ENCODE measurements around the gene EPB41L4B. TPM values are rescaled to one million over a fixed set of nuclear protein-coding genes. Genes with fewer than 3 reads are reported as not detected.

EPB41L4B gene
- total and polyA plus RNA-seq, 2 of the 13 experiments (the other 11 are each of a cell fraction or from before 2014, with no cell fraction given): 17.6 to 22.1 TPM

DNA sequence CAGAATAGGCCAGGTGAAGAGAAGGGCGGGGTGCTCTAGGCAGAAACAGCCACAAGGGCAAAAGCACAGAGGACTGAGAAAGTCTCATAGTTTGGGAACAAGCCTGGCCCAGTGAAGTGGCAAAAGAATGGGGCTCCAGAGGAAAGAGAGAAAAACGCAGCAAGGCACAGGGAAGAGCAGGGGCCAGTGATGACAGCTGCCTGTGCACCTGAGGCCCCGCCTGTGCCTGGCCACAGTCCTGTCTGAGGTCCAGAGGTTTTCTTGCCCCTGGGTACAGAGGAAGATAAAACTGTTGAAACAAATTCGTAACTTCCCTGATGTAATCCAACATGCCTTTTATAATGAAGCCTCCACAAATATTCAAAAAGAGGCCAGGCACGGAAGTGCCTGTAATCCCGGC, 175.8 kb downstream of the EPB41L4B start (continued):
- TF ChIP-seq, protein P1, sequence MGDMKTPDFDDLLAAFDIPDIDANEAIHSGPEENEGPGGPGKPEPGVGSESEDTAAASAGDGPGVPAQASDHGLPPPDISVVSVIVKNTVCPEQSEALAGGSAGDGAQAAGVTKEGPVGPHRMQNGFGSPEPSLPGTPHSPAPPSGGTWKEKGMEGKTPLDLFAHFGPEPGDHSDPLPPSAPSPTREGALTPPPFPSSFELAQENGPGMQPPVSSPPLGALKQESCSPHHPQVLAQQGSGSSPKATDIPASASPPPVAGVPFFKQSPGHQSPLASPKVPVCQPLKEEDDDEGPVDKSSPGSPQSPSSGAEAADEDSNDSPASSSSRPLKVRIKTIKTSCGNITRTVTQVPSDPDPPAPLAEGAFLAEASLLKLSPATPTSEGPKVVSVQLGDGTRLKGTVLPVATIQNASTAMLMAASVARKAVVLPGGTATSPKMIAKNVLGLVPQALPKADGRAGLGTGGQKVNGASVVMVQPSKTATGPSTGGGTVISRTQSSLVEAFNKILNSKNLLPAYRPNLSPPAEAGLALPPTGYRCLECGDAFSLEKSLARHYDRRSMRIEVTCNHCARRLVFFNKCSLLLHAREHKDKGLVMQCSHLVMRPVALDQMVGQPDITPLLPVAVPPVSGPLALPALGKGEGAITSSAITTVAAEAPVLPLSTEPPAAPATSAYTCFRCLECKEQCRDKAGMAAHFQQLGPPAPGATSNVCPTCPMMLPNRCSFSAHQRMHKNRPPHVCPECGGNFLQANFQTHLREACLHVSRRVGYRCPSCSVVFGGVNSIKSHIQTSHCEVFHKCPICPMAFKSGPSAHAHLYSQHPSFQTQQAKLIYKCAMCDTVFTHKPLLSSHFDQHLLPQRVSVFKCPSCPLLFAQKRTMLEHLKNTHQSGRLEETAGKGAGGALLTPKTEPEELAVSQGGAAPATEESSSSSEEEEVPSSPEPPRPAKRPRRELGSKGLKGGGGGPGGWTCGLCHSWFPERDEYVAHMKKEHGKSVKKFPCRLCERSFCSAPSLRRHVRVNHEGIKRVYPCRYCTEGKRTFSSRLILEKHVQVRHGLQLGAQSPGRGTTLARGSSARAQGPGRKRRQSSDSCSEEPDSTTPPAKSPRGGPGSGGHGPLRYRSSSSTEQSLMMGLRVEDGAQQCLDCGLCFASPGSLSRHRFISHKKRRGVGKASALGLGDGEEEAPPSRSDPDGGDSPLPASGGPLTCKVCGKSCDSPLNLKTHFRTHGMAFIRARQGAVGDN (CRISPR knock-in tag; IDR thresholded peaks at IDR 0.05): peak; percentile 31
- TF ChIP-seq, protein P2, sequence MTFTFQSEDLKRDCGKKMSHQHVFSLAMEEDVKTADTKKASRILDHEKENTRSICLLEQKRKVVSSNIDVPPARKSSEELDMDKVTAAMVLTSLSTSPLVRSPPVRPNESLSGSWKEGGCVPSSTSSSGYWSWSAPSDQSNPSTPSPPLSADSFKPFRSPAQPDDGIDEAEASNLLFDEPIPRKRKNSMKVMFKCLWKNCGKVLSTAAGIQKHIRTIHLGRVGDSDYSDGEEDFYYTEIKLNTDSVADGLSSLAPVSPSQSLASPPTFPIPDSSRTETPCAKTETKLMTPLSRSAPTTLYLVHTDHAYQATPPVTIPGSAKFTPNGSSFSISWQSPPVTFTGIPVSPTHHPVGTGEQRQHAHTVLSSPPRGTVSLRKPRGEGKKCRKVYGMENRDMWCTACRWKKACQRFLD (CRISPR knock-in tag; IDR thresholded peaks at IDR 0.05; ENCODE audit: borderline replicate concordance): no peak
- peak; percentile 20; the same call in 1 of the 2 replicates for TF ChIP-seq ZMYM3 (CRISPR knock-in tag; IDR thresholded peaks at IDR 0.05)
- TF ChIP-seq, protein P3, sequence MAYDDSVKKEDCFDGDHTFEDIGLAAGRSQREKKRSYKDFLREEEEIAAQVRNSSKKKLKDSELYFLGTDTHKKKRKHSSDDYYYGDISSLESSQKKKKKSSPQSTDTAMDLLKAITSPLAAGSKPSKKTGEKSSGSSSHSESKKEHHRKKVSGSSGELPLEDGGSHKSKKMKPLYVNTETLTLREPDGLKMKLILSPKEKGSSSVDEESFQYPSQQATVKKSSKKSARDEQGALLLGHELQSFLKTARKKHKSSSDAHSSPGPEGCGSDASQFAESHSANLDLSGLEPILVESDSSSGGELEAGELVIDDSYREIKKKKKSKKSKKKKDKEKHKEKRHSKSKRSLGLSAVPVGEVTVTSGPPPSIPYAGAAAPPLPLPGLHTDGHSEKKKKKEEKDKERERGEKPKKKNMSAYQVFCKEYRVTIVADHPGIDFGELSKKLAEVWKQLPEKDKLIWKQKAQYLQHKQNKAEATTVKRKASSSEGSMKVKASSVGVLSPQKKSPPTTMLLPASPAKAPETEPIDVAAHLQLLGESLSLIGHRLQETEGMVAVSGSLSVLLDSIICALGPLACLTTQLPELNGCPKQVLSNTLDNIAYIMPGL (CRISPR knock-in tag; IDR thresholded peaks at IDR 0.05; ENCODE audit: borderline replicate concordance in 1 of 2, low read depth in 1 of 2): no peak

Data from HepG2 (cell line).